RWPE1 (cell line): ENCODE measurements around the gene RSPH9.

Source experiments
- CTCF ChIA-PET: fragments of 350-600 bp; sonication (Branson Sonifier 250); formaldehyde crosslinking; extraction: SDS; loops from one replicate; lab custom pipeline; 2021; lab: Yijun Ruan, JAX
- POLR2A ChIA-PET: fragments of 400-600 bp; formaldehyde crosslinking; extraction: SDS; loops from one replicate; lab custom pipeline; 2020; ENCODE audit warnings: antibody characterized with exemption; ENCODE audit not compliant: low non-redundant PET; lab: Yijun Ruan, JAX
- DNase-seq: peaks from one replicate; pipeline ENCODE4 v3.0.0; 2012; ENCODE audit warnings: low spot score
- H3K27ac ChIP-seq: fragments of 450-650 bp; 2 replicates; pipeline ENCODE4 v1.5.1; 2017
- TF ChIP-seq, protein P1 (sequence below): fragments of 450-650 bp; conservative IDR thresholded peaks from 2 replicates; pipeline ENCODE4 v1.5.1; 2017; ENCODE audit warnings: low read depth, mild to moderate bottlenecking

Gene RSPH9

DNA sequence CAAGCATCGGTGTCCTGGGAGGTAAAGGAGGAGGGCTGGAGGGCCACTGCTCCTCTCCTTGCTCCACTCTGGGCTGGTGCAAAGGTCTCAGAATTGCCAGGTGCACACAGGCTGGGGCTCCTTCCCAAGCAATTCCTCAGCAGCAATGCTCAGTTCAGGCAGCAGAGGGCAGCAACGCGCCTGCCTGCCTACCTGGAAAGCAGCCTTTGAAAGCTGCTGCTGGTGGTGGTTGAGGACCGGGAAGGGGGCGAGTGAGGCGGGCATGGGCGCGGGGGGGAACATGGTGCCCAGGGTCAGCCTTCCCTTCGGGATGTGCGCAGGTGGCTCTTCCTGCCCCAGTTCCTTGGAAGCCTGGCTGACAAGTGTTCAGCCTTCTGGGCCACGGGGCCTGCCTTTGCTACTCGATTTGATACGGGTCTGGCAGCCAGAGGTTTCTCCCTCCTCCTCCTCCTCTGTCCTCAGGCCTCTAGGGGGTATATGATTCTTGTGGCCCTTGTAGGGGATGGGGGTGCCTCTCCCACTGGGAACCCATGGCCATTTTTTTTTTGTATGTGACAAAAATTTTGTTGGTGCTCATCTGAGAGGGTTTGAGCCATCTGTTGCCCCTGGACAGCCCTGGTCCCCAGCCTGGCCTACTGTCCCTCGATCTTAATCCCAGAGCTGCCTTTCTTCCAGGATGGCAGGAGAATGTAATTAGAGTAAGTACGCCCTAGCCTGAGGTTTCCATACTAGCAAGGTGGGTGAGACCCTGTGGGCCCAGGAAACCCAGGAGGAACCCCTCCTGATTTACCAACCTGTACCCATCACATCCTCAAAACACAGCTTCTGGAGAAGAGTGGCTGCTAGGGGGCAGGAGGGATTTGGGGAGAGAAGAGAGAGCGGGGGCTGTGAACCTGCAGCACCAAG lies 22.7 kb downstream of the RSPH9 start:
- CTCF ChIA-PET = interaction anchor here (0.5 to 5.9 kb wide), 42 partner anchors 10 to 827 kb away, joined by 3 to 33 read pairs (median 4); partner anchors contain the start of gene VEGFA
- H3K27ac ChIP-seq = peak overlapping the region; percentile 77
- DNase-seq = peak; percentile 74
- TF ChIP-seq, protein P1, sequence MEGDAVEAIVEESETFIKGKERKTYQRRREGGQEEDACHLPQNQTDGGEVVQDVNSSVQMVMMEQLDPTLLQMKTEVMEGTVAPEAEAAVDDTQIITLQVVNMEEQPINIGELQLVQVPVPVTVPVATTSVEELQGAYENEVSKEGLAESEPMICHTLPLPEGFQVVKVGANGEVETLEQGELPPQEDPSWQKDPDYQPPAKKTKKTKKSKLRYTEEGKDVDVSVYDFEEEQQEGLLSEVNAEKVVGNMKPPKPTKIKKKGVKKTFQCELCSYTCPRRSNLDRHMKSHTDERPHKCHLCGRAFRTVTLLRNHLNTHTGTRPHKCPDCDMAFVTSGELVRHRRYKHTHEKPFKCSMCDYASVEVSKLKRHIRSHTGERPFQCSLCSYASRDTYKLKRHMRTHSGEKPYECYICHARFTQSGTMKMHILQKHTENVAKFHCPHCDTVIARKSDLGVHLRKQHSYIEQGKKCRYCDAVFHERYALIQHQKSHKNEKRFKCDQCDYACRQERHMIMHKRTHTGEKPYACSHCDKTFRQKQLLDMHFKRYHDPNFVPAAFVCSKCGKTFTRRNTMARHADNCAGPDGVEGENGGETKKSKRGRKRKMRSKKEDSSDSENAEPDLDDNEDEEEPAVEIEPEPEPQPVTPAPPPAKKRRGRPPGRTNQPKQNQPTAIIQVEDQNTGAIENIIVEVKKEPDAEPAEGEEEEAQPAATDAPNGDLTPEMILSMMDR = peak; percentile 95
- POLR2A ChIA-PET = interaction anchor here (0.5 to 0.6 kb wide), 2 partner anchors 57 to 324 kb away, joined by 3 read pairs; no protein-coding TSS in a partner anchor

DNA sequence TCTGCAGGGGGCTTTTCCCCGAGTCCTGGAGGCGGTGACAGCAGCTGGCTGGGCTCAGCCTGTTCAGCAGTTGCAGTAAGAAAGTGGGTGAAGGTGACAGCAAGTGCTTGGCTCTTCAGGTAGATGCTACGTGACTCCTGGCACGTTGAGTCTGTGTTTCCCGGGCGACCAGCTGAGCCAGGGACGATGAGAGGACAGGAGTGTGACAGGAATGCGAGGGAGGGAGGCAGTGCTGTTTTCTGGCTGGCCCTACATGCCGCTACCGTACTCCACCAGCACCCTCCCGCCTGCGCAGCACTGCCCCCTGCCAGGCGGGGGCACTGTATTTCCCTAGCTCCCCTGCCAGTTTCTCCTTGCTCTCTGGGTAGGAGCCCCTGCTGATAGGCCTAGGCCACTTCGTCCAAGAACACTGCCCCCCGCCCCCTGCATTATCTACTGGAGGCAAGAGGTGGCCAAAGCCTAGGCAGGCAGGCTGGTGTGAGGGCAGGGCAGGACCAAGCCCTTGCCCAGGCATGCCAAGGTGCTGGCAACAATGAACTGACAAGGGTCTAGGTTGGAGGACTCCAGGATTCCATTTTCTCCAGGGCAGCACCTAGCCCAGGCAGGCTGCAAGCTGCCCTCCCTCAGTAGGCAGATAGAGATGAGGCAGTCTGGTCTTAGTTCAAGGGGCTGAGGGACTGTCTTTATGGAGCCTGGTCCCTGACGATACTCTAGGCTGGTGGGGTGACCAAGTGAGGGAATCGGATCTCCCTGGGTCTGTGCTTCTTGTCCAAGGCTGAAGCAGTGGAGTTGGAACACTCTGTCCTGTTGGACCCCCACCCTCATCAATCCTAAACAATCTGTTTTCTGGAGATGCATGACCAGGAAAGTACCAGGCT lies 23.6 kb downstream of the RSPH9 start:
- H3K27ac ChIP-seq = peak overlapping the region; percentile 77
- DNase-seq = no peak
- POLR2A ChIA-PET = interaction anchor here (0.5 to 1.5 kb wide), 2 partner anchors 56 to 102 kb away, joined by 3 to 7 read pairs; partner anchors contain the start of gene VEGFA

DNA sequence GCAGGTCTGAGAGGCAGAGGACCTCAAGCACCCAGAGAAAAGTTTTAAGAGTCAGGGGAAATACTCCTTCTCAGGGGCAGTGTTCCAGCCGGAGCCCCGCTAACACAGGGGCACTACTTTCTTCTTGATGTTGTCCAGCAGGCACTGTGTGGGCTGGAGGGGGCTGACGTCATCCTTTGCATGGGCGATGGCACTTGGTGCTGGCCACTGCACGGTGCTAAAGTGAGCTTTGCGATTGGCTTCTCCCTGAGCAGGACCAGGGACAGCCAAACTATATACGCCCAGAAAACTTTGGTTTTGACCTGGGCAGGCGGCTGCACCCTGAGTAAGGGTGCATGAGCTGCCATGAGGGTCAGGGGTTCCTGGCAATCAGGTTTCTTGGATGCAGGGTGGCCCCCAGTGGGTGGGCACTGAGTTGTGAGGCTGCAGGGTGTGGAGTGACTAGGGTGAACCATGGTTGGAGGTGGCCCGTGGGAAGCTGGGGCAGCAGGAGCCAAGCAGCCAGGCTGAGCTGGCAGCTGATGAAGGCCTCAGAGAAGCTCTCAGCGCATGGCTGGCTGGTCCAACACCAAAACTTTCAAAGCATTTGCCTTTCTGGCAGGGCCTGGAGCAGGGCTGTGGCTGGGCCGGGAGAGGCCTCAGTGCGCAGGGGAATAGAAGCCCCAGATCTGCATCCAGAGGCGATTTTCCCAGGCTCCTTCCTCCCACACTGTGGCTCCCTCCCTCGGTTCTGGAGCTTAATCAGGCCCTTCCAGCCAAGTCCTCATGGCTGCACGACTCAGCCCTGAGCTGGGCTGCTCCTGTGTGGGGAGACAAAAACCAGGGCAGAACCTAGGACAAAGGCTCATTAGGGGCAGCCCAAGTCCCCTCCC lies 24.4 kb downstream of the RSPH9 start:
- ChIA-PET POLR2A (interaction anchor here (1.5 kb wide), 1 partner anchor 101 kb away, joined by 7 read pairs; the partner anchor contains the start of gene VEGFA), CTCF (interaction anchor here (0.6 to 5.9 kb wide), 5 partner anchors 79 to 410 kb away, joined by 3 to 33 read pairs (median 8); partner anchors contain the start of gene VEGFA)
- peak overlapping the region; percentile 77 for H3K27ac ChIP-seq
- no peak for DNase-seq
- TF ChIP-seq, protein P1 = no peak

More for the DNA sequence above, 23.6 kb downstream of the RSPH9 start:
- CTCF ChIA-PET = interaction anchor here (0.6 to 5.9 kb wide), 20 partner anchors 9 to 451 kb away, joined by 3 to 33 read pairs (median 4); partner anchors contain the start of gene VEGFA
- TF ChIP-seq, protein P1 = no peak; the same call in 1 of the 2 replicates

DNA sequence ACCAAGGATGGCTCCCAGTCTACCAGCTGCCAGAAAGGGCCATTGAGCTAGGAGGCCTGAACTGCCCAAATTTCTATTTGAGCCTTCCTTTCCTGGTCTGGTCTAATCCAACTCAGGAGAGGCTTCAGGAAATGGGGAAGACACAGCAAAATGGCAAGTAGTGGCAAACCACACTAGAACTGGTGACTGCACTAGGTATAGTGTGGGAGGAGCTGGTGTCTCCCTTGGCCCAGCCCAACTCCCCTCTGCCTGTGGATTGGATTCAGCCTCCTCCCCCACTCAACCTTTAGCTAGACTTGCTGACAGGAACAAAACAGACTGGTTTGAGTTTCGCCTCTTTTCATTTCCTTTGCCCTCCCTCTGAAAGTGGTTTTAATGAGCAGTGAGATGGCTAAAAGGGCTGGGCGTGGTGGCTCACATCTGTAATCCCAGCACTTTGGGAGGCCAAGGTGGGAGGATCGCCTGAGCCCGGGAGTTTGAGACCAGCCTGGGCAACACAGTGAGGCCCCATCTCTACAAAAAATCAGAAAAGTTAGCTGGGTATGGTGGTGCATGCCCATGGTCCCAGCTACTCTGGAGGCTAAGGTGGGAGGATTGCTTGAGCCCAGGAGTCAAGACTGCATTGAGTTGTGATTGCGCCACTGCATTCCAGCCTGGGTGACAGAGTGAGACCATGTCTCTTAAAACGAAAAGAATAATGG lies 25.2 kb downstream of the RSPH9 start:
- peak overlapping the region; percentile 77 for H3K27ac ChIP-seq
- POLR2A ChIA-PET = interaction anchor here (1.5 kb wide), 1 partner anchor 100 kb away, joined by 7 read pairs; the partner anchor contains the start of gene VEGFA
- TF ChIP-seq, protein P1 = no peak
- no peak for DNase-seq
- CTCF ChIA-PET = interaction anchor here (0.6 to 5.9 kb wide), 6 partner anchors 93 to 409 kb away, joined by 3 to 33 read pairs (median 7); partner anchors contain the start of gene VEGFA

DNA sequence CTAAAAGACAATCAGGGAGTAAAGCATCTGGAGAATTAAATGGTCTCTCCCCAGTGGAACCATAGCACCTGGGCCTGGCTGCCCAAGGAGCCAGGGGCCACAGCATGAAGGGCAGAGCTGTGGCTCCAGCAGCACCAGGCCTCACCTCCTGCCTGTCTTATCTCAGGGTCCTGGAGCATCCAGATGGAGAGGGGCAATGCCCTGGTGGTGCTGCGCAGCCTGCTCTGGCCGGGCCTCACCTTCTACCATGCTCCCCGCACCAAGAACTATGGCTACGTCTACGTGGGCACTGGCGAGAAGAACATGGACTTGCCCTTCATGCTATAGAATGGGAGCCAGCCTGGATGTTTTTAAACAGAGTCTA lies 25.8 kb downstream of the RSPH9 start:
- ChIA-PET CTCF (interaction anchor here (0.6 to 5.9 kb wide), 5 partner anchors 92 to 408 kb away, joined by 3 to 33 read pairs (median 6); no protein-coding TSS in a partner anchor), POLR2A (no interaction called here)
- peak overlapping the region; percentile 77 for H3K27ac ChIP-seq
- DNase-seq = no peak
- TF ChIP-seq, protein P1 = no peak
